Caco-2 (cell line): ENCODE measurements around the gene AKT1. TPM values are rescaled to one million over a fixed set of nuclear protein-coding genes. Genes with fewer than 3 reads are reported as not detected.

Experiments
- BruUV-seq: library from RNA; stranded (reverse); fragments of 400-500 nt; replicated peaks from 2 replicates; lab custom pipeline; 2021; lab: Mats Ljungman, UMichigan
- CTCF ChIA-PET: fragments of 300-600 bp; sonication (Branson Sonifier 250); formaldehyde crosslinking; loops from one replicate; lab custom pipeline; 2022; ENCODE audit warnings: antibody characterized with exemption; lab: Charles Lee
- POLR2A ChIA-PET: fragments of 300-600 bp; sonication (Branson Sonifier 250); formaldehyde crosslinking; loops from one replicate; lab custom pipeline; 2022; ENCODE audit warnings: antibody characterized with exemption; lab: Charles Lee
- DNase-seq, 2 experiments: peaks; one replicate each; pipeline versions ENCODE4 v3.0.0 to v3.0.0-alpha.2; 2020 to 2022
- H3K27me3 ChIP-seq: replicated peaks from 2 replicates; pipeline ENCODE4 v1.6.0; 2011; ENCODE audit warnings: low read length; ENCODE audit not compliant: control insufficient read depth, insufficient read depth
- H3K36me3 ChIP-seq: 2 replicates; pipeline ENCODE4 v1.5.1; 2011; ENCODE audit warnings: low read length; ENCODE audit not compliant: control insufficient read depth, insufficient read depth
- H3K4me1 ChIP-seq: fragments of 250-450 bp; sonication (Bioruptor Pico); 2 replicates; pipeline ENCODE4 v1.5.1; 2020; ENCODE audit warnings: mild to moderate bottlenecking
- H3K4me3 ChIP-seq: 2 replicates; pipeline ENCODE4 v1.5.1; 2011; ENCODE audit warnings: low read depth, mild to moderate bottlenecking, control low read depth, low read length
- H3K9me3 ChIP-seq: fragments of 250-450 bp; sonication (Bioruptor Pico); 2 replicates; pipeline ENCODE4 v1.5.1; 2020; ENCODE audit warnings: mild to moderate bottlenecking, moderate library complexity
- H3K27ac Mint-ChIP-seq: one replicate; pipeline ENCODE4 v1.8.0; 2022; ENCODE audit warnings: mixed read lengths; ENCODE audit not compliant: unreplicated experiment
- H3K27me3 Mint-ChIP-seq: one replicate; pipeline ENCODE4 v1.8.0; 2022; ENCODE audit warnings: mixed read lengths; ENCODE audit not compliant: insufficient read depth, unreplicated experiment
- H3K36me3 Mint-ChIP-seq: one replicate; pipeline ENCODE4 v1.8.0; 2022; ENCODE audit warnings: mild to moderate bottlenecking, mixed read lengths; ENCODE audit not compliant: insufficient read depth, unreplicated experiment
- H3K4me1 Mint-ChIP-seq: one replicate; pipeline ENCODE4 v1.8.0; 2022; ENCODE audit warnings: low read depth, mixed read lengths; ENCODE audit not compliant: unreplicated experiment
- H3K4me3 Mint-ChIP-seq: one replicate; pipeline ENCODE4 v1.8.0; 2022; ENCODE audit warnings: mild to moderate bottlenecking, moderate library complexity, mixed read lengths; ENCODE audit not compliant: unreplicated experiment
- H3K9me3 Mint-ChIP-seq: one replicate; pipeline ENCODE4 v1.8.0; 2022; ENCODE audit warnings: mixed read lengths; ENCODE audit not compliant: unreplicated experiment
- CTCF ChIP-seq, 2 experiments: fragments of 200-600 bp in 1 of 2; IDR thresholded peaks; 1 replicate in 1 of 2; 2 replicates in 1 of 2; pipeline versions ENCODE4 v1.5.1 to v1.8.0; 2011 to 2022; ENCODE audit warnings: antibody characterized with exemption in 1 of 2, control low read depth in 1 of 2, inconsistent platforms in 1 of 2, low read depth in 1 of 2, low read length in 1 of 2, mild to moderate bottlenecking in 1 of 2, moderate library complexity in 1 of 2; ENCODE audit not compliant: insufficient read depth in 1 of 2, severe bottlenecking in 1 of 2, unreplicated experiment in 1 of 2
- intact Hi-C: fragments of 100-400 bp; cut with micrococcal nuclease; formaldehyde crosslinking; loops from one replicate; pipeline ENCODE4 v1.10.0; 2022; ENCODE audit not compliant: unreplicated experiment
- total RNA-seq: library from RNA; stranded (reverse); gene quantifications from 2 replicates; pipeline ENCODE4 v1.2.3, GENCODE V29; 2022

Gene AKT1
- total RNA-seq, 1 experiment from 2014 or later = 110 TPM

GRCh38 chr14:104784218-104784568 is 11.4 kb downstream of the AKT1 start:
- CTCF ChIA-PET = no interaction called here
- H3K4me1 Mint-ChIP-seq = no peaks in the 10 kb centered on the region

GRCh38 chr14:104783484-104784217 is 11.9 kb downstream of the AKT1 start:
- peaks cover 6% of the 10 kb centered on the region for H3K36me3 Mint-ChIP-seq
- no peak overlapping the region for H3K4me3 Mint-ChIP-seq
- no peaks in the 10 kb centered on the region for H3K4me1 Mint-ChIP-seq
- no TSS peak for BruUV-seq
- no peaks in the 10 kb centered on the region; the same call in 1 of the 2 replicates for H3K36me3 ChIP-seq
- no peaks in the 10 kb centered on the region for H3K27me3 Mint-ChIP-seq
- POLR2A ChIA-PET = no interaction called here
- H3K9me3 Mint-ChIP-seq = no peaks in the 10 kb centered on the region
- H3K4me3 ChIP-seq = no peak overlapping the region
- no peak for TF ChIP-seq CTCF (IDR thresholded peaks at IDR 0.05; ENCODE audit: insufficient read depth in 1 of 2, low read depth in 1 of 2, low read length in 1 of 2, severe bottlenecking in 1 of 2, unreplicated experiment in 1 of 2)
- no peak overlapping the region for H3K27ac Mint-ChIP-seq
- DNase-seq = no peak
- H3K27me3 ChIP-seq = no peaks in the 10 kb centered on the region
- no peaks in the 10 kb centered on the region for H3K4me1 ChIP-seq
- intact Hi-C loops = no loop called here
- no peaks in the 10 kb centered on the region for H3K9me3 ChIP-seq
- CTCF ChIA-PET = no interaction called here

More at GRCh38 chr14:104784218-104784568, 11.4 kb downstream of the AKT1 start:
- H3K4me1 ChIP-seq = no peaks in the 10 kb centered on the region
- BruUV-seq = no TSS peak
- intact Hi-C loops = no loop called here
- H3K9me3 ChIP-seq = no peaks in the 10 kb centered on the region
- Mint-ChIP-seq H3K4me3 (no peak overlapping the region), H3K27ac (no peak overlapping the region), H3K27me3 (no peaks in the 10 kb centered on the region), H3K9me3 (no peaks in the 10 kb centered on the region), H3K36me3 (peaks cover 6% of the 10 kb centered on the region)
- no peaks in the 10 kb centered on the region; the same call in 1 of the 2 replicates for H3K36me3 ChIP-seq
- no peak for DNase-seq
- H3K27me3 ChIP-seq = no peaks in the 10 kb centered on the region
- no peak for TF ChIP-seq CTCF (IDR thresholded peaks at IDR 0.05; ENCODE audit: insufficient read depth in 1 of 2, low read depth in 1 of 2, low read length in 1 of 2, severe bottlenecking in 1 of 2, unreplicated experiment in 1 of 2)
- H3K4me3 ChIP-seq = no peak overlapping the region
- POLR2A ChIA-PET = no interaction called here

GRCh38 chr14:104782808-104783139 is 12.8 kb downstream of the AKT1 start:
- no peaks in the 10 kb centered on the region; the same call in 1 of the 2 replicates for H3K36me3 ChIP-seq
- peaks cover 12% of the 10 kb centered on the region for H3K36me3 Mint-ChIP-seq
- H3K9me3 Mint-ChIP-seq = no peaks in the 10 kb centered on the region
- H3K4me3 ChIP-seq = no peak overlapping the region
- intact Hi-C loops = no loop called here
- ChIA-PET CTCF (interaction anchor here (0.5 kb wide), 1 partner anchor 114 kb away, joined by 3 read pairs; no protein-coding TSS in a partner anchor), POLR2A (no interaction called here)
- no TSS peak for BruUV-seq
- no peak for TF ChIP-seq CTCF (IDR thresholded peaks at IDR 0.05; ENCODE audit: insufficient read depth in 1 of 2, low read depth in 1 of 2, low read length in 1 of 2, severe bottlenecking in 1 of 2, unreplicated experiment in 1 of 2)
- no peaks in the 10 kb centered on the region for H3K27me3 ChIP-seq
- no peaks in the 10 kb centered on the region for H3K4me1 ChIP-seq
- no peaks in the 10 kb centered on the region for H3K9me3 ChIP-seq
- no peaks in the 10 kb centered on the region for H3K27me3 Mint-ChIP-seq
- no peak overlapping the region for H3K4me3 Mint-ChIP-seq
- no peak for DNase-seq
- H3K4me1 Mint-ChIP-seq = no peaks in the 10 kb centered on the region
- H3K27ac Mint-ChIP-seq = no peak overlapping the region
